OCI-LY1 (cell line): ENCODE results near the gene DNAJB5.

ENCODE experiments used
- CTCF ChIP-seq: fragments of 200-600 bp; sonication (generic), shearing (Covaris generic); IDR thresholded peaks from 2 replicates; pipeline ENCODE4 v1.5.1; 2017; ENCODE audit warnings: mild to moderate bottlenecking, antibody characterized with exemption, low read length, moderate library complexity, mixed read lengths
- EZH2 ChIP-seq: fragments of 200-600 bp; sonication (generic), shearing (Covaris generic); IDR thresholded peaks from 2 replicates; pipeline ENCODE4 v1.8.0; 2017; ENCODE audit warnings: borderline replicate concordance, mixed run types, mild to moderate bottlenecking, antibody characterized with exemption, low read length, moderate library complexity, mixed read lengths

- TF ChIP-seq CTCF (no peak), EZH2 (no peak)
Observed at GRCh38 chr9:34999576-34999975, 10.0 kb downstream of the DNAJB5 start.
